GM12873 (cell line): ENCODE results near the gene TACC2.

Source experiments
- CTCF ChIP-seq: IDR thresholded peaks from 2 replicates; pipeline ENCODE4 v1.5.1; 2012; ENCODE audit warnings: low read depth, mild to moderate bottlenecking, moderate library complexity, low read length, control low read depth; ENCODE audit not compliant: insufficient read depth; ENCODE audit errors: missing control alignments

The TACC2 gene

GRCh38 chr10:121975295-121976086 is 13.5 kb upstream of the TACC2 start:
- TF ChIP-seq CTCF, result peak; percentile 59

- no peak for TF ChIP-seq CTCF
These were observed 12.4 kb upstream of the TACC2 start for GRCh38 chr10:121976607-121977006.

- TF ChIP-seq CTCF, result no peak
These were observed 10.5 kb upstream of the TACC2 start for GRCh38 chr10:121978511-121978910.

GRCh38 chr10:121981346-121981745 is 7.6 kb upstream of the TACC2 start:
- no peak for TF ChIP-seq CTCF

GRCh38 chr10:121983852-121984251 is 5.1 kb upstream of the TACC2 start:
- TF ChIP-seq CTCF, result no peak

- TF ChIP-seq CTCF, result no peak
These were observed 4.5 kb upstream of the TACC2 start for GRCh38 chr10:121984463-121984862.

- TF ChIP-seq CTCF, result no peak
These were observed 1.2 kb downstream of the TACC2 start for GRCh38 chr10:121990015-121990677.
